Retina (tissue), 1 donor: Measurements from ENCODE around the gene MAP1LC3C.
"Not testable (repeated sequence)": the region's sequence is repeated elsewhere in the genome, so short reads cannot be mapped to it uniquely, and the experiment has no call there.

Experiments used
- DNase-seq: peaks from one replicate; pipeline ENCODE4 v3.0.0-alpha.2; 2016

Gene MAP1LC3C

GRCh38 chr1:241990040-241990439 lies 8.9 kb downstream of the MAP1LC3C start:
- no peak for DNase-seq

- DNase-seq = not testable (repeated sequence)
Measured at GRCh38 chr1:241988389-241988930, 10.4 kb downstream of the MAP1LC3C start.

- DNase-seq = peak; percentile 43
Measured at GRCh38 chr1:241985787-241986186, 13.1 kb downstream of the MAP1LC3C start.

GRCh38 chr1:241979926-241980325 lies 19.0 kb downstream of the MAP1LC3C start:
- no peak for DNase-seq

GRCh38 chr1:241979071-241979470 lies 19.8 kb downstream of the MAP1LC3C start:
- DNase-seq = no peak

GRCh38 chr1:241976229-241976628 lies 22.7 kb downstream of the MAP1LC3C start:
- no peak for DNase-seq

GRCh38 chr1:241972703-241973369 lies 26.1 kb downstream of the MAP1LC3C start:
- DNase-seq = peak; percentile 68

GRCh38 chr1:241968611-241969010 lies 30.3 kb downstream of the MAP1LC3C start:
- no peak for DNase-seq

GRCh38 chr1:241964550-241965282 lies 34.2 kb downstream of the MAP1LC3C start:
- DNase-seq = no peak

GRCh38 chr1:241963722-241964121 lies 35.2 kb downstream of the MAP1LC3C start:
- no peak for DNase-seq

- no peak for DNase-seq
Measured at GRCh38 chr1:241962153-241962552, 36.7 kb downstream of the MAP1LC3C start.

GRCh38 chr1:241957692-241958494 lies 41.0 kb downstream of the MAP1LC3C start, which contains the start of gene BECN2:
Gene BECN2, plus strand, starts transcription at chr1:241957767. Its CDS starts 0 bp downstream, at chr1:241957767.
- DNase-seq = no peak

- DNase-seq = no peak
Measured at GRCh38 chr1:241950390-241950789, 48.5 kb downstream of the MAP1LC3C start.

GRCh38 chr1:241947354-241947753 lies 51.5 kb downstream of the MAP1LC3C start:
- no peak for DNase-seq
